Measurements from ENCODE around the gene BNIPL. TPM values are rescaled to one million over a fixed set of nuclear protein-coding genes. Genes with fewer than 3 reads are reported as not detected.

The BNIPL gene
- total and polyA plus RNA-seq, 2 of the 13 experiments (the other 11 are each of a cell fraction or from before 2014, with no cell fraction given) = 0.40 to 1.1 TPM

- TF ChIP-seq ZBTB25 (CRISPR knock-in tag; IDR thresholded peaks at IDR 0.05) = peak; percentile 60; the same call in 1 of the 2 replicates
- TF ChIP-seq ZNF251 (CRISPR knock-in tag; IDR thresholded peaks at IDR 0.05) = no peak
- TF ChIP-seq KDM2A (CRISPR knock-in tag; IDR thresholded peaks at IDR 0.05; ENCODE audit: borderline replicate concordance, low read depth) = peak; percentile 94
- no peak for TF ChIP-seq HHEX (CRISPR knock-in tag; IDR thresholded peaks at IDR 0.05)
- TF ChIP-seq ZNF687 (CRISPR knock-in tag; IDR thresholded peaks at IDR 0.05) = peak; percentile 85
- TF ChIP-seq PATZ1 (CRISPR knock-in tag; IDR thresholded peaks at IDR 0.05) = peak; percentile 87
- no peak for TF ChIP-seq NFYB (CRISPR knock-in tag; IDR thresholded peaks at IDR 0.05)
- TF ChIP-seq ZBTB7B (CRISPR knock-in tag; IDR thresholded peaks at IDR 0.05) = peak; percentile 85; the same call in 1 of the 2 replicates
- no peak for TF ChIP-seq RORA (CRISPR knock-in tag; IDR thresholded peaks at IDR 0.05)
- no peak for TF ChIP-seq MTF2 (CRISPR knock-in tag; IDR thresholded peaks at IDR 0.05; ENCODE audit: borderline replicate concordance)
- no peak for TF ChIP-seq RNF219 (CRISPR knock-in tag; IDR thresholded peaks at IDR 0.05)
- no peak for TF ChIP-seq TOE1 (CRISPR knock-in tag; IDR thresholded peaks at IDR 0.05)
- TF ChIP-seq ZFP36 (IDR thresholded peaks at IDR 0.05; ENCODE audit: borderline replicate concordance, low read depth, low read length, partially characterized antibody) = no peak
- TF ChIP-seq HOXA5 (CRISPR knock-in tag; IDR thresholded peaks at IDR 0.05) = 0 out of 2 replicates have a peak, but pooled peaks have one; percentile 18
- TF ChIP-seq ZNF607 (CRISPR knock-in tag; IDR thresholded peaks at IDR 0.05; ENCODE audit: borderline replicate concordance) = peak; percentile 74
- TF ChIP-seq XRCC5 (optimal IDR thresholded peaks at IDR 0.05; ENCODE audit: low read length) = peak; percentile 93
- TF ChIP-seq ZNF263 (CRISPR knock-in tag; IDR thresholded peaks at IDR 0.05) = no peak
- peak in 1 of 2 experiments; percentile 72; a peak in 1 of 4 replicates for TF ChIP-seq KLF16 (CRISPR knock-in tag; IDR thresholded peaks at IDR 0.05)
- TF ChIP-seq ZNF75D (CRISPR knock-in tag; IDR thresholded peaks at IDR 0.05; ENCODE audit: borderline replicate concordance) = no peak
- peak; percentile 80; the same call in 1 of the 2 replicates for TF ChIP-seq ZMYM3 (CRISPR knock-in tag; IDR thresholded peaks at IDR 0.05)
These were observed 23.0 kb downstream of the BNIPL start, which contains the start of gene CDC42SE1 (continued) for GRCh38 chr1:151059109-151060006.
